RWPE2 (cell line): ENCODE measurements around the gene CCSER1.

Experiments used
- ATAC-seq: fragments of 200-7000 bp; cut with Tn5 transposase; 3 replicates; pipeline ENCODE4 v1.9.1; 2021; ENCODE audit warnings: low read depth
- DNase-seq: peaks from one replicate; pipeline ENCODE4 v3.0.0-alpha.2; 2020; ENCODE audit warnings: low spot score
- H3K27ac ChIP-seq: fragments of 450-650 bp; 2 replicates; pipeline ENCODE4 v1.5.1; 2017; ENCODE audit warnings: mild to moderate bottlenecking; ENCODE audit not compliant: poor library complexity, severe bottlenecking
- H3K27me3 ChIP-seq: fragments of 250-450 bp; sonication (Bioruptor Pico); 2 replicates; pipeline ENCODE4 v1.5.1; 2021; ENCODE audit warnings: mild to moderate bottlenecking, moderate library complexity; ENCODE audit not compliant: insufficient read depth, poor library complexity, severe bottlenecking
- H3K36me3 ChIP-seq: fragments of 250-450 bp; sonication (Bioruptor Pico); 2 replicates; pipeline ENCODE4 v1.5.1; 2020; ENCODE audit warnings: low read depth, mild to moderate bottlenecking, moderate library complexity
- H3K4me1 ChIP-seq: fragments of 250-450 bp; sonication (Bioruptor Pico); 2 replicates; pipeline ENCODE4 v1.5.1; 2021; ENCODE audit warnings: mild to moderate bottlenecking, moderate library complexity; ENCODE audit not compliant: insufficient read depth, poor library complexity, severe bottlenecking
- H3K4me3 ChIP-seq: fragments of 250-450 bp; sonication (Bioruptor Pico); 2 replicates; pipeline ENCODE4 v1.5.1; 2021; ENCODE audit warnings: mild to moderate bottlenecking, moderate library complexity; ENCODE audit not compliant: severe bottlenecking
- H3K9me3 ChIP-seq: fragments of 250-450 bp; sonication (Bioruptor Pico); 2 replicates; pipeline ENCODE4 v1.5.1; 2021; ENCODE audit warnings: mild to moderate bottlenecking, moderate library complexity; ENCODE audit not compliant: severe bottlenecking
- CTCF ChIP-seq: fragments of 450-650 bp; IDR thresholded peaks from one replicate; pipeline ENCODE4 v1.5.1; 2017; ENCODE audit warnings: mild to moderate bottlenecking, moderate library complexity; ENCODE audit not compliant: poor library complexity, severe bottlenecking

CCSER1 gene

GRCh38 chr4:90126805-90127204 lies 389 bp upstream of the CCSER1 start:
- Histone ChIP-seq H3K27ac (no peak overlapping the region), H3K4me3 (peak overlapping the region; percentile 41), H3K27me3 (peaks cover 8% of the 10 kb centered on the region), H3K36me3 (no peaks in the 10 kb centered on the region), H3K4me1 (peaks cover 14% of the 10 kb centered on the region), H3K9me3 (no peaks in the 10 kb centered on the region)
- no peak for TF ChIP-seq CTCF
- no peak for DNase-seq
- no peak; the same call in 2 of the 3 replicates for ATAC-seq

GRCh38 chr4:90127706-90128345 lies 632 bp downstream of the CCSER1 start:
- DNase-seq (no peak), ATAC-seq (peak; percentile 54)
- no peak for TF ChIP-seq CTCF
- Histone ChIP-seq H3K4me3 (peak overlapping the region; percentile 41), H3K9me3 (no peaks in the 10 kb centered on the region), H3K27ac (no peak overlapping the region), H3K4me1 (peaks cover 6% of the 10 kb centered on the region), H3K27me3 (peaks cover 8% of the 10 kb centered on the region), H3K36me3 (no peaks in the 10 kb centered on the region)

GRCh38 chr4:90128961-90129495 lies 1.8 kb downstream of the CCSER1 start:
- Histone ChIP-seq H3K9me3 (no peaks in the 10 kb centered on the region), H3K36me3 (no peaks in the 10 kb centered on the region), H3K4me3 (peak overlapping the region; percentile 41), H3K4me1 (peaks cover 6% of the 10 kb centered on the region), H3K27ac (no peak overlapping the region), H3K27me3 (peaks cover 8% of the 10 kb centered on the region)
- TF ChIP-seq CTCF, result no peak
- no peak for DNase-seq
- ATAC-seq, result no peak

GRCh38 chr4:90130076-90130475 lies 2.9 kb downstream of the CCSER1 start:
- no peaks in the 10 kb centered on the region for H3K9me3 ChIP-seq
- H3K27me3 ChIP-seq, result peaks cover 8% of the 10 kb centered on the region
- H3K4me3 ChIP-seq, result no peak overlapping the region
- DNase-seq (no peak), ATAC-seq (no peak)
- peaks cover 6% of the 10 kb centered on the region for H3K4me1 ChIP-seq
- H3K36me3 ChIP-seq, result no peaks in the 10 kb centered on the region
- TF ChIP-seq CTCF, result no peak
- H3K27ac ChIP-seq, result no peak overlapping the region

GRCh38 chr4:90137555-90137954 lies 10.4 kb downstream of the CCSER1 start:
- no peaks in the 10 kb centered on the region for H3K4me1 ChIP-seq
- no peak overlapping the region for H3K27ac ChIP-seq
- DNase-seq (no peak), ATAC-seq (peak; percentile 61)
- H3K4me3 ChIP-seq, result no peak overlapping the region
- no peaks in the 10 kb centered on the region for H3K36me3 ChIP-seq
- TF ChIP-seq CTCF, result no peak
- no peaks in the 10 kb centered on the region for H3K27me3 ChIP-seq
- H3K9me3 ChIP-seq, result no peaks in the 10 kb centered on the region
